Stimulated activated CD4-positive, alpha-beta T cell treated with anti-CD3 and anti-CD28 coated beads, Interleukin-1b, Interleukin-23, amount 100 ng/mL, for 1 hour (primary cell): ENCODE results near the gene SPINK7.
"Not testable (repeated sequence)": the region's sequence is repeated elsewhere in the genome, so short reads cannot be mapped to it uniquely, and the experiment has no call there.

Experiments
- DNase-seq, 2 donors: peaks; one replicate each; pipeline ENCODE4 v3.0.0-alpha.2; 2020; ENCODE audit warnings: low read depth in 2 of 2

The SPINK7 gene

GRCh38 chr5:148312153-148312552, at the start of gene SPINK7:
Gene SPINK7, plus strand, starts transcription at chr5:148312423. Its CDS starts 61 bp downstream, at chr5:148312484.
- no peak for DNase-seq

GRCh38 chr5:148267962-148268361, 44.3 kb upstream of the SPINK7 start:
- no peak for DNase-seq

GRCh38 chr5:148268566-148268965, 43.7 kb upstream of the SPINK7 start, which contains the start of gene SPINK13:
Gene SPINK13, plus strand, starts transcription at chr5:148268794. Its CDS starts 1,279 bp downstream, at chr5:148270073.
- no peak for DNase-seq

GRCh38 chr5:148275129-148275528, 37.1 kb upstream of the SPINK7 start:
- not testable (repeated sequence) for DNase-seq

GRCh38 chr5:148280893-148281292, 31.3 kb upstream of the SPINK7 start:
- DNase-seq, result not testable (repeated sequence)

GRCh38 chr5:148281336-148281735, 30.9 kb upstream of the SPINK7 start:
- DNase-seq, result not testable (repeated sequence)

GRCh38 chr5:148290271-148291195, 21.7 kb upstream of the SPINK7 start:
- no peak for DNase-seq

GRCh38 chr5:148297731-148298130, 14.5 kb upstream of the SPINK7 start:
- DNase-seq, result no peak

GRCh38 chr5:148306446-148306845, 5.8 kb upstream of the SPINK7 start:
- no peak for DNase-seq

GRCh38 chr5:148309019-148309418, 3.2 kb upstream of the SPINK7 start:
- DNase-seq, result no peak

- DNase-seq, result no peak
Observed at GRCh38 chr5:148309746-148310145, 2.5 kb upstream of the SPINK7 start.

- no peak for DNase-seq
Observed at GRCh38 chr5:148311484-148311883, 739 bp upstream of the SPINK7 start.

- no peak for DNase-seq
Observed at GRCh38 chr5:148314187-148314586, 2.0 kb downstream of the SPINK7 start.

GRCh38 chr5:148314731-148315130, 2.5 kb downstream of the SPINK7 start:
- no peak for DNase-seq

- DNase-seq, result not testable (repeated sequence)
Observed at GRCh38 chr5:148320011-148320963, 8.1 kb downstream of the SPINK7 start.

- DNase-seq, result no peak
Observed at GRCh38 chr5:148333262-148333849, 21.1 kb downstream of the SPINK7 start.

- no peak for DNase-seq
Observed at GRCh38 chr5:148335259-148335658, 23.0 kb downstream of the SPINK7 start, which contains the start of gene SPINK9. Gene SPINK9, plus strand, starts transcription at chr5:148335559. Its CDS starts 55 bp downstream, at chr5:148335614.

- DNase-seq, result no peak
Observed at GRCh38 chr5:148336704-148337435, 24.6 kb downstream of the SPINK7 start.

GRCh38 chr5:148342371-148343045, 30.3 kb downstream of the SPINK7 start:
- DNase-seq, result no peak

GRCh38 chr5:148343046-148343407, 30.8 kb downstream of the SPINK7 start:
- no peak for DNase-seq
